HL-60 (cell line): ENCODE measurements around the gene SERPINE1.
"Not testable (repeated sequence)": the region's sequence is repeated elsewhere in the genome, so short reads cannot be mapped to it uniquely, and the experiment has no call there.

Source experiments
- DNase-seq, 2 experiments: peaks; one replicate each; pipeline ENCODE4 v3.0.0-alpha.2; 2010 to 2020; ENCODE audit warnings: low read depth in 1 of 2, low spot score in 1 of 2
- H3K27ac ChIP-seq: fragments of 250-450 bp; sonication (Bioruptor Pico); replicated peaks from 2 replicates; pipeline ENCODE4 v1.5.1; 2020; ENCODE audit warnings: mild to moderate bottlenecking, moderate library complexity
- H3K27me3 ChIP-seq: fragments of 250-450 bp; sonication (Bioruptor Pico); 2 replicates; pipeline ENCODE4 v1.5.1; 2021; ENCODE audit warnings: mild to moderate bottlenecking, moderate library complexity; ENCODE audit not compliant: insufficient read depth, poor library complexity, severe bottlenecking
- H3K4me3 ChIP-seq: replicated peaks from 2 replicates; pipeline ENCODE4 v1.5.1; 2011; ENCODE audit warnings: mild to moderate bottlenecking, control low read depth, low read length; ENCODE audit not compliant: insufficient read depth
- CTCF ChIP-seq: IDR thresholded peaks from one replicate; pipeline ENCODE4 v1.5.1; 2011; ENCODE audit warnings: low read length, control low read depth, inconsistent platforms; ENCODE audit not compliant: insufficient read depth
- GABPA ChIP-seq: IDR thresholded peaks from 2 replicates; pipeline ENCODE4 v1.6.1; 2012; ENCODE audit warnings: low read depth
- POLR2AphosphoS5 ChIP-seq: IDR thresholded peaks from 2 replicates; pipeline ENCODE4 v1.6.1; 2012; ENCODE audit warnings: low read depth
- SPI1 ChIP-seq: IDR thresholded peaks from 2 replicates; pipeline ENCODE4 v1.6.1; 2012; ENCODE audit warnings: low read depth, mild to moderate bottlenecking, borderline replicate concordance
- TF ChIP-seq, protein P1 (sequence below): IDR thresholded peaks from 2 replicates; pipeline ENCODE4 v1.6.1; 2012; ENCODE audit warnings: low read depth; ENCODE audit not compliant: insufficient replicate concordance

The SERPINE1 gene

DNA sequence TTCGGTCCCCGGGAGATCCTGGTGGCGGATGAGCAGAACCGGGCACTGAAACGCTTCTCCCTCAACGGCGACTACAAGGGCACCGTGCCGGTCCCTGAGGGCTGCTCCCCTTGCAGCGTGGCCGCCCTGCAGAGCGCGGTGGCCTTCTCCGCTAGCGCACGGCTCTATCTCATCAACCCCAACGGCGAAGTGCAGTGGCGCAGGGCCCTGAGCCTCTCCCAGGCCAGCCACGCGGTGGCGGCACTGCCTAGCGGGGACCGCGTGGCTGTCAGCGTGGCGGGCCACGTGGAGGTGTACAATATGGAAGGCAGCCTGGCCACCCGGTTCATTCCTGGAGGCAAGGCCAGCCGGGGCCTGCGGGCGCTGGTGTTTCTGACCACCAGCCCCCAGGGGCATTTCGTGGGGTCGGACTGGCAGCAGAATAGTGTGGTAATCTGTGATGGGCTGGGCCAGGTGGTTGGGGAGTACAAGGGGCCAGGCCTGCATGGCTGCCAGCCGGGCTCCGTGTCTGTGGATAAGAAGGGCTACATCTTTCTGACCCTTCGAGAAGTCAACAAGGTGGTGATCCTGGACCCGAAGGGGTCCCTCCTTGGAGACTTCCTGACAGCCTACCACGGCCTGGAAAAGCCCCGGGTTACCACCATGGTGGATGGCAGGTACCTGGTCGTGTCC lies 37.9 kb upstream of the SERPINE1 start:
- no peak for DNase-seq
- Histone ChIP-seq H3K4me3 (no peak overlapping the region), H3K27me3 (no peaks in the 10 kb centered on the region), H3K27ac (no peak overlapping the region)
- TF ChIP-seq CTCF (no peak), GABPA (no peak), POLR2AphosphoS5 (no peak), SPI1 (no peak)
- TF ChIP-seq, protein P1, sequence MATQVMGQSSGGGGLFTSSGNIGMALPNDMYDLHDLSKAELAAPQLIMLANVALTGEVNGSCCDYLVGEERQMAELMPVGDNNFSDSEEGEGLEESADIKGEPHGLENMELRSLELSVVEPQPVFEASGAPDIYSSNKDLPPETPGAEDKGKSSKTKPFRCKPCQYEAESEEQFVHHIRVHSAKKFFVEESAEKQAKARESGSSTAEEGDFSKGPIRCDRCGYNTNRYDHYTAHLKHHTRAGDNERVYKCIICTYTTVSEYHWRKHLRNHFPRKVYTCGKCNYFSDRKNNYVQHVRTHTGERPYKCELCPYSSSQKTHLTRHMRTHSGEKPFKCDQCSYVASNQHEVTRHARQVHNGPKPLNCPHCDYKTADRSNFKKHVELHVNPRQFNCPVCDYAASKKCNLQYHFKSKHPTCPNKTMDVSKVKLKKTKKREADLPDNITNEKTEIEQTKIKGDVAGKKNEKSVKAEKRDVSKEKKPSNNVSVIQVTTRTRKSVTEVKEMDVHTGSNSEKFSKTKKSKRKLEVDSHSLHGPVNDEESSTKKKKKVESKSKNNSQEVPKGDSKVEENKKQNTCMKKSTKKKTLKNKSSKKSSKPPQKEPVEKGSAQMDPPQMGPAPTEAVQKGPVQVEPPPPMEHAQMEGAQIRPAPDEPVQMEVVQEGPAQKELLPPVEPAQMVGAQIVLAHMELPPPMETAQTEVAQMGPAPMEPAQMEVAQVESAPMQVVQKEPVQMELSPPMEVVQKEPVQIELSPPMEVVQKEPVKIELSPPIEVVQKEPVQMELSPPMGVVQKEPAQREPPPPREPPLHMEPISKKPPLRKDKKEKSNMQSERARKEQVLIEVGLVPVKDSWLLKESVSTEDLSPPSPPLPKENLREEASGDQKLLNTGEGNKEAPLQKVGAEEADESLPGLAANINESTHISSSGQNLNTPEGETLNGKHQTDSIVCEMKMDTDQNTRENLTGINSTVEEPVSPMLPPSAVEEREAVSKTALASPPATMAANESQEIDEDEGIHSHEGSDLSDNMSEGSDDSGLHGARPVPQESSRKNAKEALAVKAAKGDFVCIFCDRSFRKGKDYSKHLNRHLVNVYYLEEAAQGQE: no peak

DNA sequence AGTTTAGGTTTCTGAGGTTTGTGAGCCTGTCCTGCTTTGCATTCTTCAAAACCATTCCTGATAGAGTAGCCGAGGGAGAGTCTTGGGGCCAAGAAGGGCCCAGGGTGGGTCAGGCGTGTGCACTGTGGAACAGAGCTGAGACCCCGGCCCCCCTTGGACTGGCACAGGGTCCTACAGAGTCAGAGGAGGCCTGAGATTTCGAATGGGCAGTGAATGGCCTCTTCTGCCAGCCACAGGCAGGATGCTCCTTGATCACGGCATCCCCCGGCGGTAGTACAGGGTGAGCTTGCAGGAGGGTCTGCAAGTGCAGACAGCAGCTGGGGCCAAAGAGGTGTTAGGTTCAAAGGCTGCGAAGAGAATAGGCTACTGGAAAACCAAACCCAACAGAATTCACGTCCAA lies 37.0 kb upstream of the SERPINE1 start:
- no peak for DNase-seq
- TF ChIP-seq GABPA (no peak), SPI1 (no peak), POLR2AphosphoS5 (no peak), CTCF (no peak)
- TF ChIP-seq, protein P1: no peak
- Histone ChIP-seq H3K27ac (no peak overlapping the region), H3K4me3 (no peak overlapping the region), H3K27me3 (no peaks in the 10 kb centered on the region)

GRCh38 chr7:101092266-101092905 lies 34.5 kb upstream of the SERPINE1 start:
- H3K4me3 ChIP-seq, DNase-seq, H3K27me3 ChIP-seq, H3K27ac ChIP-seq: not testable (repeated sequence)

- no peak for TF ChIP-seq POLR2AphosphoS5
- no peak for TF ChIP-seq GABPA
- TF ChIP-seq CTCF: no peak
- no peak for DNase-seq
- Histone ChIP-seq H3K27me3 (no peaks in the 10 kb centered on the region), H3K4me3 (no peak overlapping the region), H3K27ac (no peak overlapping the region)
Observed at GRCh38 chr7:101093906-101094305, 33.0 kb upstream of the SERPINE1 start.
